ENCODE results near the gene TIMM22.

Gene TIMM22

GRCh38 chr17:1037238-1037879, 40.4 kb downstream of the TIMM22 start:
- Histone ChIP-seq H3K27me3 (replicated peaks; ENCODE audit: control insufficient read depth, insufficient read depth, low read length) (no peaks in the 10 kb centered on the region), H3K4me3 (replicated peaks; ENCODE audit: low read depth, low read length) (no peak overlapping the region), H3K36me3 (ENCODE audit: control insufficient read depth, insufficient read depth, low read length) (peaks cover 27% of the 10 kb centered on the region)
- TF ChIP-seq CTCF (IDR thresholded peaks at IDR 0.05; ENCODE audit: insufficient read depth, low read length, poor library complexity, severe bottlenecking) = no peak
- DNase-seq (ENCODE audit: extremely low read depth, insufficient read length) = no peak

- TF ChIP-seq CTCF (IDR thresholded peaks at IDR 0.05; ENCODE audit: insufficient read depth, low read length, poor library complexity, severe bottlenecking) = no peak
- H3K27me3 ChIP-seq (replicated peaks; ENCODE audit: control insufficient read depth, insufficient read depth, low read length) = no peaks in the 10 kb centered on the region
- no peak for DNase-seq (ENCODE audit: extremely low read depth, insufficient read length)
- no peak overlapping the region for H3K4me3 ChIP-seq (replicated peaks; ENCODE audit: low read depth, low read length)
- H3K36me3 ChIP-seq (ENCODE audit: control insufficient read depth, insufficient read depth, low read length) = peaks cover 21% of the 10 kb centered on the region
Observed at GRCh38 chr17:1038459-1039122, 41.7 kb downstream of the TIMM22 start.

- Histone ChIP-seq H3K36me3 (ENCODE audit: control insufficient read depth, insufficient read depth, low read length) (peaks cover 21% of the 10 kb centered on the region), H3K27me3 (replicated peaks; ENCODE audit: control insufficient read depth, insufficient read depth, low read length) (no peaks in the 10 kb centered on the region), H3K4me3 (replicated peaks; ENCODE audit: low read depth, low read length) (no peak overlapping the region)
- TF ChIP-seq CTCF (IDR thresholded peaks at IDR 0.05; ENCODE audit: insufficient read depth, low read length, poor library complexity, severe bottlenecking) = no peak
- DNase-seq (ENCODE audit: extremely low read depth, insufficient read length) = no peak
Observed at GRCh38 chr17:1039123-1039507, 42.2 kb downstream of the TIMM22 start.

- no peak for TF ChIP-seq CTCF (IDR thresholded peaks at IDR 0.05; ENCODE audit: insufficient read depth, low read length, poor library complexity, severe bottlenecking)
- H3K4me3 ChIP-seq (replicated peaks; ENCODE audit: low read depth, low read length) = no peak overlapping the region
- DNase-seq (ENCODE audit: extremely low read depth, insufficient read length) = no peak
- peaks cover 21% of the 10 kb centered on the region for H3K36me3 ChIP-seq (ENCODE audit: control insufficient read depth, insufficient read depth, low read length)
- no peaks in the 10 kb centered on the region for H3K27me3 ChIP-seq (replicated peaks; ENCODE audit: control insufficient read depth, insufficient read depth, low read length)
Observed at GRCh38 chr17:1039511-1040215, 42.7 kb downstream of the TIMM22 start.

- H3K36me3 ChIP-seq (ENCODE audit: control insufficient read depth, insufficient read depth, low read length) = peaks cover 21% of the 10 kb centered on the region
- no peak for DNase-seq (ENCODE audit: extremely low read depth, insufficient read length)
- TF ChIP-seq CTCF (IDR thresholded peaks at IDR 0.05; ENCODE audit: insufficient read depth, low read length, poor library complexity, severe bottlenecking) = no peak
Observed at GRCh38 chr17:1040216-1040600, 43.3 kb downstream of the TIMM22 start.

More at GRCh38 chr17:1040216-1040600, 43.3 kb downstream of the TIMM22 start:
- Histone ChIP-seq H3K27me3 (replicated peaks; ENCODE audit: control insufficient read depth, insufficient read depth, low read length) (no peaks in the 10 kb centered on the region), H3K4me3 (replicated peaks; ENCODE audit: low read depth, low read length) (no peak overlapping the region)
